K562 treated with DMSO at 1 percent for 24 hours (cell line): ENCODE data around the gene TBX6. TPM values are rescaled to one million over a fixed set of nuclear protein-coding genes. Genes with fewer than 3 reads are reported as not detected.

Experiments used
- total RNA-seq: library from RNA; unstranded; fragments of 300-600 nt; gene quantifications from 2 replicates; pipeline ENCODE4 v1.2.3, GENCODE V29; 2022; ENCODE audit warnings: low read depth; ENCODE audit not compliant: insufficient read depth

TBX6 gene, protein sequence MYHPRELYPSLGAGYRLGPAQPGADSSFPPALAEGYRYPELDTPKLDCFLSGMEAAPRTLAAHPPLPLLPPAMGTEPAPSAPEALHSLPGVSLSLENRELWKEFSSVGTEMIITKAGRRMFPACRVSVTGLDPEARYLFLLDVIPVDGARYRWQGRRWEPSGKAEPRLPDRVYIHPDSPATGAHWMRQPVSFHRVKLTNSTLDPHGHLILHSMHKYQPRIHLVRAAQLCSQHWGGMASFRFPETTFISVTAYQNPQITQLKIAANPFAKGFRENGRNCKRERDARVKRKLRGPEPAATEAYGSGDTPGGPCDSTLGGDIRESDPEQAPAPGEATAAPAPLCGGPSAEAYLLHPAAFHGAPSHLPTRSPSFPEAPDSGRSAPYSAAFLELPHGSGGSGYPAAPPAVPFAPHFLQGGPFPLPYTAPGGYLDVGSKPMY
- 0.20 and 0.37 TPM in 2 replicates for total RNA-seq

DNA sequence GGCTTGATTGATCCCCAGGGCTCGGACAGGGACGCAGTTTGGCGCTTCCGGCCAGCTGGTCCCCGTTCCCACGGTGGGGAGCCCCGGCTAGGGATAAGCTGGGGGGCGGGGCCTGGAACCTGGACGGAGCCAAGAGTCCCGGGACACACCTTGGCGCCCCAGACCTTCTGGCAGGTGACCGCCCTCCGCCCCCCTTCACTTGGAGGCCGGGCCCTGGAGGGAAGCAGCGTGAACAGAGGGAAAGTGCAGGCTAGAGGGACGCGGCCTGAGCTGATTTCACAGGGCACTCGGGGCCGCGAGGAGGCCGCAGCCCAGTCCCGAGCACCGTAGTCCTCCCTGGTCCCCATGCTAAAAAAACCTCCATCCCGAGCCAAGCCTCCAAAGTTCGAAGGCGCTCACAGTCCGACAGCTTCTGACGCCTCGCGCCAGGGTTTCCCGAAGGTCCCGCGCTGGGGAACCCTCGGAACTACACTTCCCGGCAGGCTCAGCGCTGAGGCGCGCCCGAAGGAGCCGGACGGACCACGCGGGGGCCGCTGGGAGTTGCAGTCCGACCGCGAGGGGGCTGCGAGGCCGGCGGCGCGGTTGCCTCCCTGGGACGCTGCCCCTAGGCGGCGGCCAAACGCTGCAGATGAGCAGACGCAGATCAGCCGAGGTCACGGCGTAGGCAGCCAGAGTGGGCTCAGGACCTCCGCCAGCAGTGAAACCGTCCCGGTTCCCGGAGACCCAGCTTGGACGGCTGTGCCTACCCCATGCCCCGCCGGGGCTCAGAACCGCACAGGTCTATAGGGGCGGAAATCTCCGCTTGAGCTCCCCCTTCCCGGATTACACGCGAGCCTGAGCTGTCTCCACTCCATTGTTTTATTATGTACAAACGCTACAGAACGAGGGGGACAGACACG is at the start of gene TBX6:
TSS of gene TBX6 (minus strand) at position 451 of the 899 bp plus-strand sequence. CDS start 731 bp downstream, outside the sequence.

DNA sequence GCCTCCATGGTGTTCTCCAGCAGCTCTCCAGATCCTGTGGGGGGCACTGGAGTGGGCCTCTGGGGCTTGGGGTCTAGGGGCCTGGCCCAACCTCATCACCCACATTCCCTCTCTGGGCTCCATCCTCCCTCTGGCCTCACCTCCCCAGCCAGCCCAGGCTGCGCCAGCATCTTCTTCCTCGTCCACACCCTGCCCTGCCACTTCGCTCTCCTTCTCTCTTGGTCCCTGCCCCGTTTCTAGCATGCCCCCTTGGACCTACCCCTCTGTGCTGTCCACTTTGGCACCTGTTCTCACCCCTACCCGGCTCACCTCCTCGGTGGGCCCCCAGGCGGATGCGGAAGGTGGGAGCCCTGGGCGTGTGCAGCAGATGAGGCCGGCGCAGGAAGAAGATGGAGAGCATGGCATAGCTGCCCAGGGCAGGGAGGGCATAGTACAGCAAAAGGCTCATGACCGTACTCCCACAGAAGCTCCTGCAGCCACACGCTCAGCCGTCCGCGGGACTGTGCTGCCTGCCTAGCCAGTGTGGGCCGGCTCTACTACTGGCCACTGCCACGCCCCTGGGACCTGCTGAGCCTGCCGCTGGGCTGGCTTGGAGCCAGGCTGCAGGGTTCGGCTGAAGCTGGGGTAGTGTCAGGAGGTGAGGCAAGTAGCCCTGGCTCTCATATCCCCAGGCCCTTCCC is 21.4 kb upstream of the TBX6 start, which contains the start of gene GDPD3:
TSS of gene GDPD3 (minus strand) at position 507 of the 680 bp plus-strand sequence. CDS start at position 448, 59 bp downstream.

DNA sequence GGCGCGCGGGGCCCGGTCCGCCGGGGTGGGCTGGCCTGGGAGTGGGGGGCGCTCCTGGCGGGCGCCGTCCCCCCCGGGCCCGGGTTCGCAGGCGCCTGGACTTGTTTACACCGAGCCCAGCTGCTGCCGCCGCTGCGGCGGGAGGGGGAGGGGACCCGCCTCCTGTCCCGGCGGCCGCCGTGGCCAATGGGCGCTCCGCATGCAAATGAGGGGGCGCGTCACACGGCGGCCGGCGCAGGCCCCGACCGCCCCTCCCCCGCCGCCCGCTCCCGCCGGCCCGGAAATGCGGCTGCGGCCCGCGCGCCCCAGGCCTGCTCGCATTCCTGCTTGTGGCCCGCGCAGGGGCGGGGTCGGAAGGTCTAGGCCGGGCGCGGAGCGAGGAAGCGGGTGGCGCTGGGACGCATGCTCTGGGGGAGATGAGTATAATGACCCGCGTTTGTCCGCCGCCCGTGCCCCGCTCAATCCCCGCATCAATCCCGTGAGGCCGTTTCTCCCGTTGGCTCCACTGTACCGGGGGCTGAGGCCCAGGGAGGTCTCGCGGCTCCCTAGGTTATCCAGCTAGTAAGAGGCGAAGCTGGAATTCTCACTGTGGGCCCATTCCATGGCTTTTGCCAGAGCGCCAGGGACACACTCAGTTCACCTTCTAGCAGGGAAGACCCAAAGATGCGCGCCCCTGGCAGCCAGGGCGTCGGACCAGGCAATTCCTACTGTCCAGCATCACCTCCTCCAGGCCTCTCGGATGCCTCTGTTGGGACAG is 4.6 kb upstream of the TBX6 start, which contains the start of gene YPEL3:
TSS of gene YPEL3 (minus strand) at position 109 of the 757 bp plus-strand sequence. CDS start 731 bp downstream, outside the sequence.

DNA sequence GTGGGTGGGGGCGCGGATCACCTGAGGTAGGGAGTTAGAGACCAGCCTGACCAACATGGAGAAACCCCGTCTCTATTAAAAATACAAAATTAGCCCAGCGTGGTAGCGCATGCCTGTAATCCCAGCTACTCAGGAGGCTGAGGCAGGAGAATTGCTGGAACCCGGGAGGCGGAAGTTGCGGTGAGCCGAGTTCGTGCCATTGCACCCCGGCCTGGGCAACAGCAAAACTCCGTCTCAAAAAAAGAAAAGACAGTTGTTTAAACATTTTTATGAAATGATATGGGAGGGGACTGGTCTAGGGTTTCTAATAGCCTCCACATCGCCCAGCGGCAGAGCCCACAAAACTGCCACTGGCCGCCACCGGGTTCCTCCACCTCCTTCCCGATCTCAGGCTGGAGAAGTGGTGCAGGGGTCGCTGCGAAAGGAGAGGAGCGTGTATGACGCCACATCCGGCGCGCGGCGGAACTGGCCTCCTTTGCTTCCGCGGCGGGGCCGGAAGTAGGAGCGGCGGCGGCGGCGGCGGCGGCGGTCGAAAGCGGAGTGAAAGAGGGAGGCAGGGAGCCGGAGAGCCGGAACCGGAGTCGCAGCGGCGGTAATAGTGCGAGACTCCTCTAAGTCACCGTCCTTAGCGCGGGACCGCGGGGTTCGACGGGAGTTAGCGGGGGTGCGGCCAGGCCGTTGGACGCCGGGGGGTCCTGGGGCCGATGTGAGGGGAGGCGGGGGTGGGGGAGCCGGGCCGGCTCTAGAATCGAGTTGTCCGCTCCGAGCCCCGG is 16.0 kb downstream of the TBX6 start, which contains the start of gene PPP4C:
TSS of gene PPP4C (plus strand) at position 492 of the 773 bp plus-strand sequence. CDS start 384 bp downstream, outside the sequence.

DNA sequence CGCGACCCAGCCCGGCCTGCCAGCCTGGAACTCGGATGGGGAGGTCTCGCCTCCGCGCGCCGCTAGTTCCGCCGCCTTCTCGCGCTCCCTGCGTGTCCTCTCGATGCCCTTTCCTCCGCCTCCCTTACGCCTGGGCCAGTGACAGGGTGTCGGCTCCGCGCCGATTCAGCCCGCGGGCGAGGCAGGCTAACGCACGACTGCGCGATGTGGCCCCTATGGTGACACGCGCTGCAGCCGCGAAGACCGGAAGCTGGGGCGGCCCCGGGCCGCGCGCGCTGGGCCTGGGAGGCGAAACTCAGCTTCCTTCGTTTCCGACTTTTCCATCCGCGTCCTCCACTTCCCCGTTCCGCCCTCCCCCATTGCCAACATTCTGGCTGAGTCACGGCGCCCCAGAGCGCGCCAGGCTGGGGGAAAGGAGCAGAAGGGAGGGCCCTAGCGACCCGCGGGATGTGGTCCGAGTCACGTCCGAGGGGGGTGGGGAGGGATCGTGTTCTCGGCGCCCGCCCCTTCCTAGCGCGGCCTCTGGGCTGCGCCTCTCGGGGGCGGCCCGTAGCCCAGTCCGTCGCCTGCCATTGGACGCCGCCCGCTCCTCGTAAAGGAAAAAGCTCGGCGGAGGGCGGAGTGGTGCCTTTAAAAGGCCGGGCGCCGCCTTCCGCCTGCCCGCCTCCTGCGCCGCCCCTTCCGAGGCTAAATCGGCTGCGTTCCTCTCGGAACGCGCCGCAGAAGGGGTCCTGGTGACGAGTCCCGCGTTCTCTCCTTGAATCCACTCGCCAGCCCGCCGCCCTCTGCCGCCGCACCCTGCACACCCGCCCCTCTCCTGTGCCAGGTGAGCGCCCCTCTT is 26.4 kb downstream of the TBX6 start, which contains the start of gene ALDOA:
TSS of gene ALDOA (plus strand) at position 659 of the 841 bp plus-strand sequence. CDS start 1,138 bp downstream, outside the sequence.

Other genes with a start within 250 kb of the TBX6 start
- 122 and 127 TPM in 2 replicates for gene CDIPT, start 228.7 kb downstream of the TBX6 start, total RNA-seq
- 5.3 and 5.8 TPM in 2 replicates for gene SEZ6L2, start 192.4 kb downstream of the TBX6 start, total RNA-seq
- not detected in 2 replicates for gene ASPHD1, start 191.4 kb downstream of the TBX6 start, total RNA-seq
- gene KCTD13, start 165.7 kb downstream of the TBX6 start, total RNA-seq: 54.5 and 59.9 TPM in 2 replicates
- 166 and 175 TPM in 2 replicates for gene TMEM219, start 129.8 kb downstream of the TBX6 start, total RNA-seq
- gene TAOK2, start 118.1 kb downstream of the TBX6 start, total RNA-seq: 72.9 and 76.9 TPM in 2 replicates
- 39.9 and 49.8 TPM in 2 replicates for gene HIRIP3, start 96.3 kb downstream of the TBX6 start, total RNA-seq
- 122 and 141 TPM in 2 replicates for gene INO80E, start 95.7 kb downstream of the TBX6 start, total RNA-seq
- gene DOC2A, start 80.9 kb downstream of the TBX6 start, total RNA-seq: 2.0 and 3.4 TPM in 2 replicates
- not detected in 2 replicates for gene C16orf92, start 68.7 kb downstream of the TBX6 start, total RNA-seq
- gene TLCD3B, start 60.7 kb downstream of the TBX6 start, total RNA-seq: 1.1 and 1.7 TPM in 2 replicates
- 2,402 and 2,593 TPM in 2 replicates for gene ALDOA, start 26.2 kb downstream of the TBX6 start, total RNA-seq
- gene PPP4C, start 15.9 kb downstream of the TBX6 start, total RNA-seq: 317 and 345 TPM in 2 replicates
- 136 and 153 TPM in 2 replicates for gene YPEL3, start 4.3 kb upstream of the TBX6 start, total RNA-seq
- gene GDPD3, start 21.6 kb upstream of the TBX6 start, total RNA-seq: 1.1 and 2.0 TPM in 2 replicates
- 68.6 and 68.7 TPM in 2 replicates for gene MAPK3, start 31.3 kb upstream of the TBX6 start, total RNA-seq
- 61.6 and 77.8 TPM in 2 replicates for gene CORO1A, start 91.7 kb upstream of the TBX6 start, total RNA-seq
- 55.1 and 63.9 TPM in 2 replicates for gene BOLA2B, start 101.7 kb upstream of the TBX6 start, total RNA-seq
- gene SLX1A, start 102.0 kb upstream of the TBX6 start, total RNA-seq: 90.4 and 95.5 TPM in 2 replicates
- gene SULT1A3, start 107.3 kb upstream of the TBX6 start, total RNA-seq: 4.1 TPM in 1 of 2 replicates, not detected in the other
- gene NPIPB13, start 156.6 kb upstream of the TBX6 start, total RNA-seq: 0.41 and 1.0 TPM in 2 replicates